Erythroblast (primary cell): Measurements from ENCODE around the gene CABLES1.
"Not testable (repeated sequence)": the region's sequence is repeated elsewhere in the genome, so short reads cannot be mapped to it uniquely, and the experiment has no call there.

Experiments
- DNase-seq, 2 experiments: peaks; one replicate each; lab custom pipeline; 2025; lab: John Stamatoyannopoulos, UW
- GATA1 ChIP-seq: IDR thresholded peaks from 2 replicates; pipeline ENCODE4 v1.6.1; 2011; ENCODE audit warnings: low read depth, mild to moderate bottlenecking, control low read depth, low read length, moderate library complexity
- POLR2A ChIP-seq: IDR thresholded peaks from 2 replicates; pipeline ENCODE4 v1.6.1; 2011; ENCODE audit warnings: mild to moderate bottlenecking, low read length

The CABLES1 gene

GRCh38 chr18:23272498-23273232, 137.4 kb downstream of the CABLES1 start:
- DNase-seq = no peak
- TF ChIP-seq GATA1 (no peak), POLR2A (no peak)

- TF ChIP-seq GATA1 (no peak), POLR2A (no peak)
- no peak for DNase-seq
These were observed 138.2 kb downstream of the CABLES1 start for GRCh38 chr18:23273443-23273966.

- TF ChIP-seq POLR2A = no peak
- no peak for TF ChIP-seq GATA1
- no peak for DNase-seq
These were observed 139.6 kb downstream of the CABLES1 start for GRCh38 chr18:23274638-23275482.

- no peak for DNase-seq
- TF ChIP-seq POLR2A = no peak
- no peak for TF ChIP-seq GATA1
These were observed 141.2 kb downstream of the CABLES1 start for GRCh38 chr18:23276451-23276850.

GRCh38 chr18:23277399-23277798, 142.1 kb downstream of the CABLES1 start:
- no peak for DNase-seq

GRCh38 chr18:23279931-23280330, 144.6 kb downstream of the CABLES1 start:
- no peak for DNase-seq

More at GRCh38 chr18:23277399-23277798, 142.1 kb downstream of the CABLES1 start:
- no peak for TF ChIP-seq POLR2A
- TF ChIP-seq GATA1 = no peak

GRCh38 chr18:23280844-23281243, 145.6 kb downstream of the CABLES1 start:
- TF ChIP-seq GATA1 = no peak
- TF ChIP-seq POLR2A = no peak
- no peak for DNase-seq

More at GRCh38 chr18:23279931-23280330, 144.6 kb downstream of the CABLES1 start:
- TF ChIP-seq GATA1 = no peak
- TF ChIP-seq POLR2A = no peak

GRCh38 chr18:23281626-23282436, 146.5 kb downstream of the CABLES1 start:
- TF ChIP-seq POLR2A (no peak), GATA1 (no peak)
- DNase-seq = no peak

GRCh38 chr18:23282437-23282781, 147.1 kb downstream of the CABLES1 start:
- TF ChIP-seq POLR2A (no peak), GATA1 (no peak)
- no peak for DNase-seq

- no peak for TF ChIP-seq GATA1
- no peak for TF ChIP-seq POLR2A
- DNase-seq = no peak
These were observed 148.7 kb downstream of the CABLES1 start for GRCh38 chr18:23283916-23284430.

GRCh38 chr18:23284629-23285028, 149.3 kb downstream of the CABLES1 start:
- no peak for DNase-seq
- no peak for TF ChIP-seq GATA1

GRCh38 chr18:23285581-23285980, 150.3 kb downstream of the CABLES1 start:
- DNase-seq = not testable (repeated sequence)

- no peak for DNase-seq
These were observed 156.3 kb downstream of the CABLES1 start for GRCh38 chr18:23291456-23292205.

More at GRCh38 chr18:23291456-23292205, 156.3 kb downstream of the CABLES1 start:
- TF ChIP-seq GATA1 = no peak
- TF ChIP-seq POLR2A = no peak
